Breast epithelium (tissue), 4 donors: ENCODE data around the gene ATG2B. TPM values are rescaled to one million over a fixed set of nuclear protein-coding genes. Genes with fewer than 3 reads are reported as not detected.

Source experiments
- DNase-seq, 2 donors: peaks; one replicate each; pipeline ENCODE4 v3.0.0-alpha.2; 2019; ENCODE audit warnings: low spot score in 2 of 2
- H3K27ac ChIP-seq, 2 donors: fragments of 200-600 bp; sonication (generic) in 1 of 2; one replicate each; pipeline ENCODE4 v1.5.1; 2016 to 2019; ENCODE audit warnings: mild to moderate bottlenecking in 1 of 2
- H3K27me3 ChIP-seq, 2 donors: fragments of 200-600 bp; sonication (generic) in 1 of 2; one replicate each; pipeline versions ENCODE4 v1.5.1 to v1.6.0; 2017 to 2019; ENCODE audit warnings: control low read depth in 1 of 2, mild to moderate bottlenecking in 1 of 2
- H3K36me3 ChIP-seq: fragments of 200-600 bp; one replicate; pipeline ENCODE4 v1.5.1; 2019
- H3K4me1 ChIP-seq, 2 donors: fragments of 200-600 bp; sonication (generic); one replicate each; pipeline ENCODE4 v1.5.1; 2016 to 2019; ENCODE audit warnings: control low read depth in 1 of 2
- H3K4me3 ChIP-seq, 3 donors: fragments of 200-600 bp; sonication (generic); 1 replicate in 2 of 3; 2 replicates in 1 of 3; pipeline ENCODE4 v1.5.1; 2016 to 2019; ENCODE audit warnings: mild to moderate bottlenecking in 3 of 3, moderate library complexity in 2 of 3
- H3K9me3 ChIP-seq, 2 donors: fragments of 200-600 bp; sonication (generic) in 1 of 2; one replicate each; pipeline ENCODE4 v1.5.1; 2016 to 2019; ENCODE audit warnings: control low read depth in 1 of 2
- CTCF ChIP-seq, 3 donors: fragments of 450-650 bp; IDR thresholded peaks; one replicate each; pipeline ENCODE4 v1.5.1; 2016 to 2017; ENCODE audit warnings: antibody characterized with exemption in 3 of 3, mild to moderate bottlenecking in 3 of 3, moderate library complexity in 3 of 3
- POLR2A ChIP-seq: fragments of 450-650 bp; IDR thresholded peaks from one replicate; pipeline ENCODE4 v1.6.1; 2016; ENCODE audit warnings: antibody characterized with exemption, mild to moderate bottlenecking, moderate library complexity
- POLR2AphosphoS5 ChIP-seq, 3 donors: sonication (generic); formaldehyde crosslinking; IDR thresholded peaks; one replicate each; pipeline ENCODE4 v1.6.1; 2017; ENCODE audit warnings: antibody characterized with exemption in 3 of 3
- intact Hi-C: fragments of 100-400 bp; cut with DNase I; formaldehyde crosslinking; loops from one replicate; pipeline ENCODE4 v1.15.1; 2023; ENCODE audit warnings: low total_unique reads
- total RNA-seq, 3 donors: library from RNA; depleted of rRNA; stranded (reverse); fragments of >200 nt; gene quantifications; one replicate each; pipeline ENCODE4 v1.1.0, GENCODE V29; 2016

The ATG2B gene
- total RNA-seq, 3 donors from 2014 or later: 23.7 to 51.4 (median 42.0) TPM

GRCh38 chr14:96407935-96408570 lies 44.9 kb upstream of the ATG2B start:
- Histone ChIP-seq H3K4me1 (no peaks in the 10 kb centered on the region), H3K9me3 (no peaks in the 10 kb centered on the region), H3K27me3 (no peaks in the 10 kb centered on the region), H3K4me3 (no peak overlapping the region), H3K36me3 (no peaks in the 10 kb centered on the region), H3K27ac (no peak overlapping the region)
- no peak for DNase-seq
- intact Hi-C loops: no loop called here
- no peak for TF ChIP-seq POLR2A
- TF ChIP-seq CTCF (IDR thresholded peaks at IDR 0.05): no peak
- TF ChIP-seq POLR2AphosphoS5 (IDR thresholded peaks at IDR 0.05): no peak

- intact Hi-C loops: no loop called here
- Histone ChIP-seq H3K27me3 (no peaks in the 10 kb centered on the region), H3K4me1 (no peaks in the 10 kb centered on the region), H3K27ac (no peak overlapping the region), H3K36me3 (no peaks in the 10 kb centered on the region), H3K9me3 (no peaks in the 10 kb centered on the region), H3K4me3 (no peak overlapping the region)
- TF ChIP-seq CTCF (IDR thresholded peaks at IDR 0.05) (no peak), POLR2A (no peak), POLR2AphosphoS5 (IDR thresholded peaks at IDR 0.05) (no peak)
- no peak for DNase-seq
Measured at GRCh38 chr14:96405677-96406076, 42.5 kb upstream of the ATG2B start.

- H3K27ac ChIP-seq: no peak overlapping the region
- no peak overlapping the region for H3K4me3 ChIP-seq
- no peak for DNase-seq
- no peaks in the 10 kb centered on the region for H3K36me3 ChIP-seq
- no peaks in the 10 kb centered on the region for H3K27me3 ChIP-seq
- TF ChIP-seq CTCF (IDR thresholded peaks at IDR 0.05) (no peak), POLR2AphosphoS5 (IDR thresholded peaks at IDR 0.05) (no peak), POLR2A (no peak)
- no peaks in the 10 kb centered on the region for H3K4me1 ChIP-seq
- no peaks in the 10 kb centered on the region for H3K9me3 ChIP-seq
- intact Hi-C loops: no loop called here
Measured at GRCh38 chr14:96403409-96403808, 40.3 kb upstream of the ATG2B start.

GRCh38 chr14:96400495-96400894 lies 37.4 kb upstream of the ATG2B start:
- H3K4me1 ChIP-seq: no peaks in the 10 kb centered on the region
- no peaks in the 10 kb centered on the region for H3K36me3 ChIP-seq
- no peaks in the 10 kb centered on the region for H3K27me3 ChIP-seq
- no peak for DNase-seq
- intact Hi-C loops: loop anchor here (2.0 kb wide), 1 partner anchor 28 kb away; no protein-coding TSS in a partner anchor
- H3K4me3 ChIP-seq: no peak overlapping the region
- no peaks in the 10 kb centered on the region for H3K9me3 ChIP-seq
- H3K27ac ChIP-seq: no peak overlapping the region
- TF ChIP-seq POLR2A (no peak), POLR2AphosphoS5 (IDR thresholded peaks at IDR 0.05) (no peak), CTCF (IDR thresholded peaks at IDR 0.05) (no peak)

GRCh38 chr14:96399405-96399804 lies 36.3 kb upstream of the ATG2B start:
- Histone ChIP-seq H3K9me3 (no peaks in the 10 kb centered on the region), H3K27ac (no peak overlapping the region), H3K36me3 (no peaks in the 10 kb centered on the region), H3K4me3 (no peak overlapping the region), H3K27me3 (no peaks in the 10 kb centered on the region), H3K4me1 (no peaks in the 10 kb centered on the region)
- intact Hi-C loops: no loop called here
- TF ChIP-seq POLR2AphosphoS5 (IDR thresholded peaks at IDR 0.05): no peak
- TF ChIP-seq CTCF (IDR thresholded peaks at IDR 0.05): no peak
- TF ChIP-seq POLR2A: no peak
- DNase-seq: no peak
